ENCODE data around the gene TLK2. TPM values are rescaled to one million over a fixed set of nuclear protein-coding genes. Genes with fewer than 3 reads are reported as not detected.
"Not testable (repeated sequence)": the region's sequence is repeated elsewhere in the genome, so short reads cannot be mapped to it uniquely, and the experiment has no call there.

TLK2 gene
- total RNA-seq, 2 experiments from 2014 or later, result 34.9 to 40.3 TPM

DNA sequence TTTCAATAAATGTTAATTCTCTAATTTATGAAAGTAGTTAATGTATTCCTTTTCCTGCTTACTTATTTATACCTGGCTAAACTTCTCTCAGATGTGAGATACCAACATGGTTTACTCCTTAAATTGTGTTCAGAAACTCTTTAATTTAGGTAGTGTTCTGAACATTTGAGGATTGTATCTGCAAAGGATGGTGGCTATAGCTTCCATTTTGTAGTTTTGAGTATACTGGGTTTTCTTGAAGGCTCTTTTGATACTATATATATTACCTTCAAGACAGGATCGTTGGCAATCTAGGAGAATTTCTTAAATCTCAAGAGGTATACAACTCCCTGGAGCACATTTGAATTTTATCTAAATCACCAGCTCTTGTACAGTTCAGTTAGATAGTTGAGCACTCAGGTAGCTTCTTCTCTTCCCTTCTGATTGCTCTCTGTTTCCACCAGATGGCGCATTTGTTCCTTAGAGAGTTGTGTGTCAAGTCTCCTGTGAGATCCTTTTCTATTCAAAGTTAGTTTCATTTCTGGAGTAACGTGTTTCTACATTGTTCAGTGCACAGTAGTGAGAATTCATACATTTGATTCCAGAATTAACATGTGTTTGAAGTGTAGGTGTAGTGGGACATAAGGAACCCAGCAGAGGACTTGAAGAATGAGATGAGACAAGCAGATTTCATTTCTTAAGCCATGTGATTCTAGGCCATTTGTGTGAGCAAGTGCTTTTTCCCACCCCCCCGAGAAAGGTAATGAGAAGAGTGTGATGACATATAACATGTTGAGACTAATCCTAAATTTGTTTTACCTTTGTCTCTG, 74.4 kb downstream of the TLK2 start:
- CTCF ChIA-PET, result interaction anchor here (0.6 to 0.7 kb wide), 2 partner anchors 16 to 106 kb away, joined by 3 read pairs; no protein-coding TSS in a partner anchor

GRCh38 chr17:62557532-62557931, 78.9 kb downstream of the TLK2 start:
- POLR2A ChIA-PET, result not testable (repeated sequence)

More for the DNA sequence above, 74.4 kb downstream of the TLK2 start:
- POLR2A ChIA-PET, result not testable (repeated sequence)

GRCh38 chr17:62558941-62559340, 80.3 kb downstream of the TLK2 start:
- CTCF ChIA-PET, POLR2A ChIA-PET: not testable (repeated sequence)

More at GRCh38 chr17:62557532-62557931, 78.9 kb downstream of the TLK2 start:
- CTCF ChIA-PET, result not testable (repeated sequence)

DNA sequence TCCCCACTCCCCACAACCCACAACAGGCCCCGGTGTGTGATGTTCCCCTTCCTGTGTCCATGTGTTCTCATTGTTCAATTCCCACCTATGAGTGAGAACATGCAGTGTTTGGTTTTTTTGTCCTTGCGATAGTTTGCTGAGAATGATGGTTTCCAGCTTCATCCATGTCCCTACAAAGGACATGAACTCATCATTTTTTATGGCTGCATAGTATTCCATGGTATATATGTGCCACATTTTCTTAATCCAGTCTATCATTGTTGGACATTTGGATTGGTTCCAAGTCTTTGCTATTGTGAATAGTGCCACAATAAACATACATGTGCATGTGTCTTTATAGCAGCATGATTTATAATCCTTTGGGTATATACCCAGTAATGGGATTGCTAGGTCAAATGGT, 82.3 kb downstream of the TLK2 start:
- POLR2A ChIA-PET, CTCF ChIA-PET: not testable (repeated sequence)

GRCh38 chr17:62562656-62563055, 84.0 kb downstream of the TLK2 start:
- CTCF ChIA-PET, result no interaction called here
- POLR2A ChIA-PET, result interaction anchor here (0.6 kb wide), 1 partner anchor 88 kb away, joined by 4 read pairs; no protein-coding TSS in a partner anchor

DNA sequence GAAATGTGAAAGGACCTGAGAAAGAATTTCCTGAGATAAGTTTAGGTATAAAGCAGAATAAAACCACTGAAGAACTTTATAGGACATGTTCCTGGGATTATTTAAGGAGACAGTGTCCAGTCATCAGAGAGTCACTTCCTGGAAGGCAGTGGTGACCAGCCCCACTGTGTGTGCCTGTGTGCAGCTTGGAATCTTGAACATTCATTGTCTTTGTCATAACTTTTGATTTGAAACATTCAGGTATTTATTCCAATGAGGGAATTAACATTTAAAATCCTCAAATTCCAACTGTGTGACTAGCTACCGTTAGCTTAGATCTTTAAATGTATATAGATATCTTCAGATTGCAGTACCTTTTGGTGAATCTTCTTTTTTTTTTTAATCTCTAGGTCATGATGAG, 87.2 kb downstream of the TLK2 start:
- ChIA-PET CTCF (no interaction called here), POLR2A (interaction anchor here (0.7 kb wide), 1 partner anchor 509 kb away, joined by 3 read pairs; no protein-coding TSS in a partner anchor)

DNA sequence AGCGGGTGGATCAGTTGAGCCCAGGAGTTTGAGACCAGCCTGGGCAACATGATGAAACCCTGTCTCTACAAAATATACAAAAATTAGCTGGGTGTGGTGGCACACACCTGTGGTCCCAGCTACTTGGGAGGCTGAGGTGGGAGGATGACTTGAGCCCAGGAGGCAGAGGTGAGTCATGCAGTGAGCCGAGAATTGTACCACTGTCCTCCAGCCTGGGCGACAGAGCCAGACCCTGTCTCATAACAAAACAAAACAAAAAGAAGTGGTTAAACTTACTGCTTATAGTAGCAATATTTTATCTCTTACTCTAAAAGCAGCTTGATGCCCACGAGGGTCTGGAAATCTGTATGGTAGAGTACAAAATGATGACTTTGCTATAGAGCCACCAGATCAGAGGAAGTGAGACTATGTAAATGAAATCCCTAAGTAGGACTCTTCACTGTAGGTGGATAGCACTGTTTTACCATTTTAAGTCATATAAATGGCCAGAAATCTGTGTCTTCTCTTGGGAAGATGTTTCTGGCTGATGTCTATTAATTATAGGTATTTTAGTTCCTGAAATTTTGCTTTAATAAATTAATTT, 88.5 kb downstream of the TLK2 start:
- ChIA-PET CTCF (no interaction called here), POLR2A (no interaction called here)

DNA sequence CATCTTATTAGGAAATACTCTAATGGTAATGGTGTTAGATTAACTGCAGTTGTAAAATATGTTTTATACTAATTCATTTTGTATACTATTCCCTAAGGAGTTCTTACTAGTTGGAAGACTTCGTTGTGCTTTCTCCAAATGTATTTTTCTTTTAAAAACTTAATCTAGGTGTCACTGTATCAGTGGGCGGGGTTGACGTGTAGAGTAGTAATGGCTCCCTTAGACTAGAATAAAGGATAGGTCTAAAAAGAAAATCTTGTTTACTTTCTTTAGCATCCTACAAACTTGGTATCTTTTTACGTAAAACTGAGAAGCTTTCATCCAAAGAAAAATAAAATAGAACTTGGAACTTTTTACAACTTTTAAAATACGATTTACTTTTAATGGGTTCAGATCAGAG, 93.9 kb downstream of the TLK2 start:
- ChIA-PET CTCF (no interaction called here), POLR2A (no interaction called here)

DNA sequence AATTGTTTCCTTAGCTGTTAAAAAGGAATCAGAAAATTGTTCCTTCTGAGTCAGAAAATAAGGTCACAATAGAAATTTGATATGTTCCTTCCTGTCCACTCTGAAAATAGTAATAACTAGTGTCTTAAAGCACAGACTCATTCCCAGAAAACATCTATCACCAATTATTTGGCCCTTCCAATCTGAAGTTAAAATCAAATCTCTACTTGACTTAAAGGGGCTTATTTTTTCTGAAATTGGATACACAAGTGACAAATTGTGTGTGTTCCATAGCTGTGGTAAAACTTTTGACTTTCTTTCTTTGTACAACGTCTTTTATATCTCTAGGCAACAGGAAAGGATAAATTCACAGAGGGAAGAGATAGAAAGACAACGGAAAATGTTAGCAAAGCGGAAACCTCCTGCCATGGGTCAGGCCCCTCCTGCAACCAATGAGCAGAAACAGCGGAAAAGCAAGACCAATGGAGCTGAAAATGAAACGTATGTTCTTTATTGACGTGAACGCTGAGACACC, 94.3 kb downstream of the TLK2 start:
- ChIA-PET POLR2A (no interaction called here), CTCF (no interaction called here)

DNA sequence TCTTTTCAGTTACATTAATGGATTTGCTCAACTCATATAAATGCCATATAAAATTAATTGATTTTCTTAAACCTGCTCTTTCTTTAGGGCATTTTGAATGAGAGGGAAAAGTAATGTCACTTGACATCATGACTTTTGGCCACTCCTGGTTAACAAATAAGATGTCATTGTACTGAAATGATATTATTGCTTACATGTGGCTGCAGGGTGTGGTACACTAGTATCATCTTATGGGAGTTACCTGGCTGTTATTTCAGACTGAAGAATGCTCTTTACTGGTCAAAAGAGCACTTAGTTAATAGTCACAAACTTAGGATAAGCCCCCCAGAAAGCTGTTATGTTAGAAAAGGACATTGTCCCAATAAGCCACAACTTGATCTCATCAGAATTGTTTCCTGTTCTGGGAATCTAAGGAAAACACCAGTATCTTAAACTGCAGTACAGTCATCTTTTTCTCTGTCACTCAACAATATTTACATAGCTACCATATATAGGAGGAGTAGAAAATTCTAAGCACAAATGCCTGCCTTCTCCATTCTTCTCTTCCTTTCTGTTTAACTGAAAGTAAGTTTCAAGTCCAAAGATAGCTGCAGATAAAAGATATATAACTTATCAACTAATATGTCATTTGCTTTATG, 95.0 kb downstream of the TLK2 start:
- ChIA-PET CTCF (no interaction called here), POLR2A (no interaction called here)

GRCh38 chr17:62576382-62576781, 97.8 kb downstream of the TLK2 start:
- CTCF ChIA-PET, result no interaction called here
- POLR2A ChIA-PET, result no interaction called here

- POLR2A ChIA-PET, result no interaction called here
These were observed 100.3 kb downstream of the TLK2 start for GRCh38 chr17:62578757-62579487.

GRCh38 chr17:62580947-62581346, 102.3 kb downstream of the TLK2 start:
- CTCF ChIA-PET, result no interaction called here

More at GRCh38 chr17:62578757-62579487, 100.3 kb downstream of the TLK2 start:
- CTCF ChIA-PET, result interaction anchor here (1.0 kb wide), 1 partner anchor 31 kb away, joined by 3 read pairs; no protein-coding TSS in a partner anchor

GRCh38 chr17:62581764-62582163, 103.1 kb downstream of the TLK2 start:
- CTCF ChIA-PET, result no interaction called here
- POLR2A ChIA-PET, result no interaction called here

More at GRCh38 chr17:62580947-62581346, 102.3 kb downstream of the TLK2 start:
- POLR2A ChIA-PET, result no interaction called here

GRCh38 chr17:62587554-62587953, 108.9 kb downstream of the TLK2 start:
- POLR2A ChIA-PET, result no interaction called here

GRCh38 chr17:62588109-62588508, 109.5 kb downstream of the TLK2 start:
- CTCF ChIA-PET, result no interaction called here

More at GRCh38 chr17:62587554-62587953, 108.9 kb downstream of the TLK2 start:
- CTCF ChIA-PET, result no interaction called here

GRCh38 chr17:62591333-62591732, 112.7 kb downstream of the TLK2 start:
- ChIA-PET CTCF (no interaction called here), POLR2A (no interaction called here)

More at GRCh38 chr17:62588109-62588508, 109.5 kb downstream of the TLK2 start:
- POLR2A ChIA-PET, result no interaction called here

DNA sequence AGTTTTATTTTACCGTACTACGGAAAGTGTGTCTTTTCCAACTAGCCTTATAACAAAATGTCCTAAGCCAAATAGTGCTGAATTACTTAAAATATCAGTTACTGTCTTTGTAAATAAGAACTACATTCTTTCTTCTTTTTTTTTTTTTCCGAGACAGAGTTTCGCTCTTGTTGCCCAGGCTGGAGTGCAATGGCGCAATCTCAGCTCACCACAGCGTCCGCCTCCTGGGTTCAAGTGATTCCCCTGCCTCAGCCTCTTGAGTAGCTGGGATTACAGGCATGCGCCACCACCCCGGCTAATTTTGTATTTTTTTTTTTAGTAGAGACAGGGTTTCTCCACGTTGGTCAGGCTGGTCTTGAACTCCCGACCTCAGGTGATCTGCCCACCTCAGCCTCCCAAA, 113.2 kb downstream of the TLK2 start:
- CTCF ChIA-PET, POLR2A ChIA-PET: not testable (repeated sequence)

GRCh38 chr17:62592341-62593099, 113.9 kb downstream of the TLK2 start:
- CTCF ChIA-PET, result no interaction called here
- POLR2A ChIA-PET, result no interaction called here

All from activated CD8-positive, alpha-beta memory T cell treated with anti-CD3 and anti-CD28 coated beads for 36 hours (primary cell).